Pancreas (tissue), 10 donors: ENCODE results near the gene SGMS1. TPM values are rescaled to one million over a fixed set of nuclear protein-coding genes. Genes with fewer than 3 reads are reported as not detected.
"Not testable (repeated sequence)": the region's sequence is repeated elsewhere in the genome, so short reads cannot be mapped to it uniquely, and the experiment has no call there.

Source experiments
- ATAC-seq, 4 donors: fragments of 200-7000 bp; cut with Tn5 transposase; one replicate each; pipeline versions ENCODE4 v1.8.0 to v1.9.1; 2020; ENCODE audit warnings: mild to moderate bottlenecking in 4 of 4, moderate library complexity in 4 of 4
- DNase-seq, 6 donors: peaks; one replicate each; pipeline ENCODE4 v3.0.0-alpha.2; 2020
- FAIRE-seq: peaks from 2 replicates; lab custom pipeline; 2012; peaks lifted over from hg19 to GRCh38; lab: Jason Lieb, UNC
- H3K27ac ChIP-seq, 4 donors: fragments of 200-600 bp; sonication (generic); 1 replicate in 3 of 4; 2 replicates in 1 of 4; pipeline versions ENCODE4 v1.5.0 to v1.8.0; 2020
- H3K27me3 ChIP-seq, 4 donors: fragments of 200-600 bp; one replicate each; pipeline ENCODE4 v1.8.0; 2021
- H3K36me3 ChIP-seq, 3 donors: fragments of 200-600 bp; sonication (generic) in 1 of 3; one replicate each; pipeline versions ENCODE4 v1.5.0 to v1.8.0; 2020 to 2021
- H3K4me1 ChIP-seq, 3 donors: fragments of 200-600 bp; one replicate each; pipeline ENCODE4 v1.8.0; 2021
- H3K4me3 ChIP-seq, 4 donors: fragments of 200-600 bp; sonication (generic) in 2 of 4; one replicate each; pipeline versions ENCODE4 v1.5.0 to v1.8.0; 2020 to 2021
- H3K9me3 ChIP-seq, 4 donors: fragments of 200-600 bp; one replicate each; pipeline ENCODE4 v1.8.0; 2021
- CTCF ChIP-seq, 4 donors: fragments of 200-600 bp; sonication (generic) in 3 of 4; IDR thresholded peaks; one replicate each; pipeline versions ENCODE4 v1.5.0 to v1.8.0; 2021; ENCODE audit warnings: antibody characterized with exemption in 4 of 4
- WGBS, 2 donors: extraction: QIAGEN DNeasy Blood & Tissue Kit; methylation state at CpG; one replicate each; pipeline ENCODE4 v1.1.7; 2013; 5-methylcytosine and 5-hydroxymethylcytosine counted together
- intact Hi-C, 3 donors: fragments of 100-400 bp; cut with DNase I; formaldehyde crosslinking; loops; one replicate each; pipeline versions ENCODE4 v1.11.1 to v1.14.2; 2022
- polyA plus RNA-seq, 2 donors: library from polyadenylated mRNA; stranded (reverse); fragments of 200-250 nt; gene quantifications; one replicate each; pipeline ENCODE4 v1.2.3, GENCODE V29; 2013
- total RNA-seq, 6 donors: library from RNA; stranded (reverse); fragmentation: NEBNext Ultra II Directional in 4 of 6; extraction: Animal tissue kit (Norgen Biotek cat#: 25700) in 4 of 6; gene quantifications; one replicate each; pipeline versions ENCODE4 v1.2.1 to v1.2.4, GENCODE V29; 2021 to 2023
- donor health status: healthy with polysubstance abuse.
- donor health status: DM: no; HTN: no; CAD: no; lungs with moderate emphysema.
- donor health status: DM: no; HTN: no; CAD: no.
- donor health status: control.
- donor health status: control.
- donor health status: Bipolar disorder and iron deficiency.
- donor health status: DM: yes; HTN: yes; CAD: no.
- donor health status: DM: no; HTN: no; CAD: no.
- donor health status: DM: no; HTN: no; CAD: no.
- donor health status: DM: yes; HTN: yes; CAD: no.

The SGMS1 gene
- total and polyA plus RNA-seq, 8 donors = 4.8 to 21.6 (median 13.2) TPM

DNA sequence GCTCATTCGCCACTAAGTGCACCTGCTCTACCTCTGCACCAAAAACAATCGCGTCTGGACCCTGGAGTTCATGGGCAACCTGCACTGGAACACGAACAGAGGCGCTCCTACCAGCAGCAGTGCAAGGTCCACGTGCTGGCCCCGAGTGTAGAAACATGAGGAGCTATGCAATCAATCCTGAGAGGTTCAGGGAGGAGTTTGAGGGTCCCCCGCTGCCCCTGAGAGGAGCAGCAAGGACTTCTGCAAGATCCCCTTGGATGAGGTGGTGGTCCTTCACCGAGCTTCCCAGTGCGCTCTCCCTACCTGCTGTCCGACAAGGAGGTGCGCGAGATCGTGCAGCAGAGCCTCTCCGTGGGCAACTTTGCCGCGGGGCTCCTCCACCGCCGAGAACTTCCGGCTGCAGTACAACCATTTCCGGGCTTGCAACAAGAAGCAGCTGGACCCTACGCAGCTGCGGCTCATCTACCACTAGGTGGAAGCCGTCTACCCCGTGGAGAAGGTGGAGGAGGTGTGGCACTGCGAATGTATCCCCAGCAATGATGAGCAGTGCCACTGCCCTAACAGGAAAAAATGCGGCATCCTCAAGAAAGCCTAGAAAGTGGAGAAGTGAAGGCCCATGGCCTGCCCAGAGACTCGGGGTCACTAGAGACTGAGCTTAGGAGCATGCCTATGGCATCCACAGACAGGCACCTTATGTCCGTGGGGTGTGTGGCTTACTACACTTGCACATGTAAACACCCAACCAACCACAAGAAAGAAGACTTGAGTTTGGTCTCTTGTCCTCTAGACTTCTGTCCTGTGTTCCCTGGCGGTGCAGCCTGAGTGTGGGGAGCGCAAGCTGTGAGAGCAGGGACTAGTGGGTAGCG, 36.3 kb upstream of the SGMS1 start:
- ATAC-seq = peak; percentile 88 to 99 (median 96)
- TF ChIP-seq CTCF (IDR thresholded peaks at IDR 0.05) = peak in 2 of 4 donors; percentile 25 to 39
- H3K36me3 ChIP-seq, H3K27me3 ChIP-seq, FAIRE-seq, H3K27ac ChIP-seq, H3K9me3 ChIP-seq, H3K4me1 ChIP-seq, intact Hi-C loops: not testable (repeated sequence)
- 44 to 48% methylated on average over 32 of the region's 32 CpGs for WGBS, 2 donors
- H3K4me3 ChIP-seq = peak overlapping the region in 3 of 4 donors; percentile 16 to 63 (median 43)
- peak; percentile 35 to 75 (median 60) for DNase-seq

- peak overlapping the region in 3 of 4 donors; percentile 16 to 63 (median 43) for H3K4me3 ChIP-seq
- H3K27ac ChIP-seq, FAIRE-seq, H3K27me3 ChIP-seq, intact Hi-C loops, H3K4me1 ChIP-seq, H3K36me3 ChIP-seq, H3K9me3 ChIP-seq, ATAC-seq: not testable (repeated sequence)
- peak in 1 of 6 donors; percentile 37 for DNase-seq
- WGBS, 2 donors = 87 to 88% methylated on average over 35 of the region's 35 CpGs
Observed at GRCh38 chr10:50659016-50659864, 35.5 kb upstream of the SGMS1 start.

DNA sequence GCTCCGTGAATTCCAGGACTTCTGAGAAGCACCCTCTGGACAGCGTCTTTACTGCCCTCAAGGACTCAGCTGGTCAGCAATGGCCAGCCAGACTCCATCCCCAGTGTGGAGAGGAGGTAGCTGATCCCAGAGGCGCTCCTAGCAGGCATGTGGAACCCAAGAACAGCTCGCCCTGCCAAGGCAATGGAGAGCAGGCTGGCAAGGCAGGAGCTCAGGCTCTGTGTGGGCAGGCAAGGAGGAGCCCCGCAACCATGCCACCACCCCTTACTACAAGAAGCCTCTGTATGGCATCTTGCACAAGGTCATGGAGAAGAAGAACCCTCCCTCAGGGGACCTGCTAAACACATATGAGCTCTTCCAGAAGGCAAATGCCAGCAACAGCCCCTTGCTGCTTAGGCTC, 34.4 kb upstream of the SGMS1 start:
- no peak for TF ChIP-seq CTCF (IDR thresholded peaks at IDR 0.05)
- no peak overlapping the region for H3K27ac ChIP-seq

DNA sequence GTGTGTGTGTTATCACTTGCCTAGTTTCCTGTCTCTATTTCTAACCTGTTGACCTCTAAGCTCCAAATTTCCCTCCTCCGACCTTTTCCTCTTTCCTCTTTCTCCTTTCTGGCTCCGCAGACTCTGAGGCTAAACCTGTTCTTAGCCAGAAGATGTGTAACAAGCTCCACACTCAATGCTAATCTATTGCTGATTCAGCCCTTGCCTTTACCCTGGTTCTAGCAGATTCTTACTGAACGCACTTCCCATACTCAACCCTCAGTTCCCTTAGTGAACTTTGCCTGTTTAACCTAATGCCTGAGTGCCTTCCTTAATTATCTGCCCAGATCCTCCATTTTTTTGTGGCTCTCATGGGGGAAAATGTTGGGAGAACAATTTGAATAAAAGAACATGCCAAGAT, 30.0 kb upstream of the SGMS1 start:
- no peak for DNase-seq
- FAIRE-seq = no peak
- peak in 1 of 4 donors; percentile 40 for ATAC-seq

More for the DNA sequence above, 34.4 kb upstream of the SGMS1 start:
- Histone ChIP-seq H3K4me1 (no peaks in the 10 kb centered on the region), H3K4me3 (no peak overlapping the region), H3K36me3 (no peaks in the 10 kb centered on the region), H3K27me3 (no peaks in the 10 kb centered on the region), H3K9me3 (no peaks in the 10 kb centered on the region)
- intact Hi-C loops = no loop called here
- FAIRE-seq (no peak), ATAC-seq (no peak), DNase-seq (peak in 1 of 6 donors; percentile 41)
- 87 to 95% methylated on average over 5 of the region's 5 CpGs for WGBS, 2 donors

More for the DNA sequence above, 30.0 kb upstream of the SGMS1 start:
- TF ChIP-seq CTCF (IDR thresholded peaks at IDR 0.05) = no peak
- 40 to 47% methylated on average over 3 of the region's 3 CpGs for WGBS, 2 donors
- Histone ChIP-seq H3K4me3 (no peak overlapping the region), H3K4me1 (no peaks in the 10 kb centered on the region), H3K27me3 (no peaks in the 10 kb centered on the region), H3K27ac (no peak overlapping the region), H3K9me3 (no peaks in the 10 kb centered on the region), H3K36me3 (no peaks in the 10 kb centered on the region)
- intact Hi-C loops = no loop called here
